PFSK-1 (cell line): Measurements from ENCODE around the gene PADI4.

Experiments used
- POLR2AphosphoS5 ChIP-seq: IDR thresholded peaks from 2 replicates; pipeline ENCODE4 v1.6.1; 2012; ENCODE audit warnings: low read depth, mild to moderate bottlenecking, control low read depth, low read length, moderate library complexity
- REST ChIP-seq, 2 experiments: IDR thresholded peaks; 2 replicates each; pipeline versions ENCODE4 v1.6.1 to v1.8.0; 2011 to 2012; ENCODE audit warnings: low read depth in 2 of 2, low read length in 2 of 2, control low read depth in 1 of 2, inconsistent platforms in 1 of 2, mild to moderate bottlenecking in 1 of 2, moderate library complexity in 1 of 2; ENCODE audit not compliant: insufficient read depth in 1 of 2
- SIN3A ChIP-seq: IDR thresholded peaks from 2 replicates; pipeline ENCODE4 v1.6.1; 2012; ENCODE audit warnings: mild to moderate bottlenecking, low read length, moderate library complexity, borderline replicate concordance; ENCODE audit not compliant: insufficient read depth
- TAF1 ChIP-seq: IDR thresholded peaks from 2 replicates; pipeline ENCODE4 v1.6.1; 2012; ENCODE audit warnings: low read length, control low read depth, borderline replicate concordance; ENCODE audit not compliant: insufficient read depth

- TF ChIP-seq POLR2AphosphoS5 (no peak), REST (IDR thresholded peaks at IDR 0.05; ENCODE audit: insufficient read depth in 1 of 2, low read depth in 2 of 2, low read length in 2 of 2) (no peak), TAF1 (no peak), SIN3A (no peak)
Measured at GRCh38 chr1:17377325-17377953, 69.4 kb downstream of the PADI4 start.
